HEK293 (cell line): ENCODE measurements around the gene C9orf78.
A peak's percentile ranks its signal among the peaks of the same experiment; 100 is the strongest.

Experiments
- CTCF ChIA-PET: fragments of 350-600 bp; formaldehyde crosslinking; extraction: SDS; loops from one replicate; lab custom pipeline; 2021; ENCODE audit warnings: antibody characterized with exemption; lab: Yijun Ruan, JAX
- POLR2A ChIA-PET: fragments of 300-600 bp; formaldehyde crosslinking; extraction: SDS; loops from one replicate; lab custom pipeline; 2020; ENCODE audit warnings: antibody characterized with exemption, inconsistent platforms; lab: Yijun Ruan, JAX
- H3K27ac ChIP-seq: fragments of 200-500 bp; sonication (Bioruptor generic); 2 replicates; pipeline ENCODE4 v1.5.1; 2014; ENCODE audit warnings: low read depth, low read length, control low read depth, inconsistent platforms; ENCODE audit errors: extremely low read depth
- H3K36me3 ChIP-seq, 2 experiments: fragments of 200-500 bp in 1 of 2; sonication (Bioruptor generic) in 1 of 2; 1 replicate in 1 of 2; 2 replicates in 1 of 2; pipeline ENCODE4 v1.5.1; 2014 to 2017; ENCODE audit warnings: inconsistent platforms in 2 of 2, low read length in 2 of 2; ENCODE audit not compliant: control insufficient read depth in 2 of 2, insufficient read depth in 1 of 2
- H3K4me1 ChIP-seq: fragments of 200-500 bp; sonication (Bioruptor generic); 2 replicates; pipeline ENCODE4 v1.5.1; 2014; ENCODE audit warnings: mild to moderate bottlenecking, low read length, inconsistent platforms; ENCODE audit not compliant: control insufficient read depth, insufficient read depth
- H3K4me3 ChIP-seq: 2 replicates; pipeline ENCODE4 v1.5.1; 2011; ENCODE audit warnings: low read depth, mild to moderate bottlenecking, control low read depth, low read length, moderate library complexity
- H3K9me3 ChIP-seq: fragments of 200-500 bp; sonication (Bioruptor generic); 2 replicates; pipeline ENCODE4 v1.5.1; 2014; ENCODE audit warnings: low read depth, low read length, inconsistent platforms; ENCODE audit not compliant: control insufficient read depth, insufficient read depth
- FEZF1 ChIP-seq: fragments of 450-650 bp; formaldehyde crosslinking; IDR thresholded peaks from 2 replicates; pipeline ENCODE4 v1.5.1; 2016; ENCODE audit warnings: missing biosample characterization, missing genetic modification characterization
- GLIS1 ChIP-seq: fragments of 450-650 bp; formaldehyde crosslinking; IDR thresholded peaks from 2 replicates; pipeline ENCODE4 v1.5.1; 2016; ENCODE audit warnings: missing biosample characterization, missing genetic modification characterization
- SALL2 ChIP-seq: fragments of 450-650 bp; formaldehyde crosslinking; IDR thresholded peaks from 2 replicates; pipeline ENCODE4 v1.5.0; 2017; ENCODE audit warnings: missing biosample characterization, mild to moderate bottlenecking, missing genetic modification characterization, borderline replicate concordance
- ZBTB44 ChIP-seq: fragments of 450-650 bp; IDR thresholded peaks from 2 replicates; pipeline ENCODE4 v1.5.1; 2018; ENCODE audit warnings: missing biosample characterization, mild to moderate bottlenecking, missing genetic modification characterization
- ZBTB48 ChIP-seq: fragments of 450-650 bp; formaldehyde crosslinking; IDR thresholded peaks from 2 replicates; pipeline ENCODE4 v1.5.1; 2016; ENCODE audit warnings: missing biosample characterization, missing genetic modification characterization
- ZEB2 ChIP-seq: fragments of 450-650 bp; formaldehyde crosslinking; IDR thresholded peaks from 2 replicates; pipeline ENCODE4 v1.5.1; 2016; ENCODE audit warnings: missing biosample characterization, missing genetic modification characterization
- ZFHX2 ChIP-seq: fragments of 450-650 bp; formaldehyde crosslinking; conservative IDR thresholded peaks from 2 replicates; pipeline ENCODE4 v1.5.1; 2016; ENCODE audit warnings: missing biosample characterization, missing genetic modification characterization
- ZIC2 ChIP-seq: fragments of 450-650 bp; formaldehyde crosslinking; IDR thresholded peaks from 2 replicates; pipeline ENCODE4 v1.5.1; 2016; ENCODE audit warnings: missing biosample characterization, missing genetic modification characterization
- ZNF112 ChIP-seq: fragments of 450-650 bp; formaldehyde crosslinking; IDR thresholded peaks from 2 replicates; pipeline ENCODE4 v1.5.0; 2017; ENCODE audit warnings: missing biosample characterization, missing genetic modification characterization
- ZNF133 ChIP-seq: fragments of 450-650 bp; formaldehyde crosslinking; IDR thresholded peaks from 2 replicates; pipeline ENCODE4 v1.5.1; 2016; ENCODE audit warnings: missing biosample characterization, missing genetic modification characterization
- ZNF24 ChIP-seq: fragments of 450-650 bp; formaldehyde crosslinking; IDR thresholded peaks from 2 replicates; pipeline ENCODE4 v1.5.1; 2016; ENCODE audit warnings: missing biosample characterization, missing genetic modification characterization
- ZNF292 ChIP-seq: fragments of 450-650 bp; formaldehyde crosslinking; IDR thresholded peaks from 2 replicates; pipeline ENCODE4 v1.5.1; 2016; ENCODE audit warnings: low read depth, missing biosample characterization, missing genetic modification characterization, borderline replicate concordance
- ZNF548 ChIP-seq: fragments of 450-650 bp; formaldehyde crosslinking; IDR thresholded peaks from 2 replicates; pipeline ENCODE4 v1.5.1; 2016; ENCODE audit warnings: missing biosample characterization, missing genetic modification characterization
- ZNF639 ChIP-seq: fragments of 450-650 bp; formaldehyde crosslinking; IDR thresholded peaks from 2 replicates; pipeline ENCODE4 v1.5.1; 2016; ENCODE audit warnings: missing biosample characterization, missing genetic modification characterization
- ZNF645 ChIP-seq: fragments of 450-650 bp; formaldehyde crosslinking; IDR thresholded peaks from 2 replicates; pipeline ENCODE4; 2016; ENCODE audit warnings: missing biosample characterization, missing genetic modification characterization
- ZXDB ChIP-seq: fragments of 450-650 bp; formaldehyde crosslinking; IDR thresholded peaks from 2 replicates; pipeline ENCODE4 v1.5.1; 2016; ENCODE audit warnings: missing biosample characterization, missing genetic modification characterization
- TF ChIP-seq, protein P1 (sequence below): fragments of 450-650 bp; formaldehyde crosslinking; IDR thresholded peaks from 2 replicates; pipeline ENCODE4 v1.5.1; 2016; ENCODE audit warnings: missing biosample characterization, missing genetic modification characterization
- TF ChIP-seq, protein P2 (sequence below): fragments of 450-650 bp; formaldehyde crosslinking; IDR thresholded peaks from 2 replicates; pipeline ENCODE4 v1.5.1; 2017; ENCODE audit warnings: missing biosample characterization, missing genetic modification characterization
- TF ChIP-seq, protein P3 (sequence below): fragments of 450-650 bp; formaldehyde crosslinking; IDR thresholded peaks from 2 replicates; pipeline ENCODE4 v1.5.1; 2016; ENCODE audit warnings: missing biosample characterization, missing genetic modification characterization
- TF ChIP-seq, protein P4 (sequence below): fragments of 450-650 bp; formaldehyde crosslinking; IDR thresholded peaks from 2 replicates; pipeline ENCODE4 v1.5.1; 2016; ENCODE audit warnings: missing biosample characterization, missing genetic modification characterization, borderline replicate concordance
- TF ChIP-seq, protein P5 (sequence below): fragments of 450-650 bp; formaldehyde crosslinking; IDR thresholded peaks from 2 replicates; pipeline ENCODE4 v1.5.1; 2017; ENCODE audit warnings: missing biosample characterization, missing genetic modification characterization

The C9orf78 gene, protein sequence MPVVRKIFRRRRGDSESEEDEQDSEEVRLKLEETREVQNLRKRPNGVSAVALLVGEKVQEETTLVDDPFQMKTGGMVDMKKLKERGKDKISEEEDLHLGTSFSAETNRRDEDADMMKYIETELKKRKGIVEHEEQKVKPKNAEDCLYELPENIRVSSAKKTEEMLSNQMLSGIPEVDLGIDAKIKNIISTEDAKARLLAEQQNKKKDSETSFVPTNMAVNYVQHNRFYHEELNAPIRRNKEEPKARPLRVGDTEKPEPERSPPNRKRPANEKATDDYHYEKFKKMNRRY

GRCh38 chr9:129835128-129835859, at the start of gene C9orf78, which contains the start of gene USP20:
Gene C9orf78 (minus strand): TSS chr9:129835275. CDS start chr9:129835221, 54 bp downstream.
Gene USP20 (plus strand): TSS chr9:129835458. CDS start chr9:129852556, 17,098 bp downstream.
- ChIA-PET CTCF (interaction anchor here (0.8 to 1.3 kb wide), 3 partner anchors 18 to 272 kb away, joined by 3 to 4 read pairs (median 3); no protein-coding TSS in a partner anchor), POLR2A (interaction anchor here (0.5 to 3.5 kb wide), 15 partner anchors 12 to 315 kb away, joined by 3 to 36 read pairs (median 3); partner anchors contain the start of genes FNBP1, NTMT1, TOR1A and TOR1B)
- H3K27ac ChIP-seq, result peak within 1 kb of the TSS; percentile 4; the same call in 1 of the 2 replicates
- H3K4me1 ChIP-seq, result peaks cover 4% of the 10 kb centered on the region; the same call in 1 of the 2 replicates
- peaks cover 12 to 32% of the 10 kb centered on the region in 2 experiments for H3K36me3 ChIP-seq
- peak within 1 kb of the TSS; percentile 63 for H3K4me3 ChIP-seq
- H3K9me3 ChIP-seq, result no peaks in the 10 kb centered on the region
- TF ChIP-seq ZBTB44 (no peak), ZEB2 (tag by site-specific recombination) (peak; percentile 59; the same call in 1 of the 2 replicates), ZBTB48 (tag by site-specific recombination) (no peak), ZNF24 (tag by site-specific recombination) (no peak), GLIS1 (peak; percentile 98), ZNF133 (tag by site-specific recombination) (no peak), ZNF548 (tag by site-specific recombination) (no peak), ZIC2 (tag by site-specific recombination) (peak; percentile 38; the same call in 1 of the 2 replicates), ZNF112 (tag by site-specific recombination) (no peak), SALL2 (no peak), ZNF292 (tag by site-specific recombination) (no peak), ZNF645 (tag by site-specific recombination) (no peak), ZFHX2 (0 out of 2 replicates have a peak, but pooled peaks have one; percentile 17), FEZF1 (tag by site-specific recombination) (no peak), ZXDB (tag by site-specific recombination) (peak; percentile 54; the same call in 1 of the 2 replicates), ZNF639 (tag by site-specific recombination) (no peak)
- TF ChIP-seq, protein P1, sequence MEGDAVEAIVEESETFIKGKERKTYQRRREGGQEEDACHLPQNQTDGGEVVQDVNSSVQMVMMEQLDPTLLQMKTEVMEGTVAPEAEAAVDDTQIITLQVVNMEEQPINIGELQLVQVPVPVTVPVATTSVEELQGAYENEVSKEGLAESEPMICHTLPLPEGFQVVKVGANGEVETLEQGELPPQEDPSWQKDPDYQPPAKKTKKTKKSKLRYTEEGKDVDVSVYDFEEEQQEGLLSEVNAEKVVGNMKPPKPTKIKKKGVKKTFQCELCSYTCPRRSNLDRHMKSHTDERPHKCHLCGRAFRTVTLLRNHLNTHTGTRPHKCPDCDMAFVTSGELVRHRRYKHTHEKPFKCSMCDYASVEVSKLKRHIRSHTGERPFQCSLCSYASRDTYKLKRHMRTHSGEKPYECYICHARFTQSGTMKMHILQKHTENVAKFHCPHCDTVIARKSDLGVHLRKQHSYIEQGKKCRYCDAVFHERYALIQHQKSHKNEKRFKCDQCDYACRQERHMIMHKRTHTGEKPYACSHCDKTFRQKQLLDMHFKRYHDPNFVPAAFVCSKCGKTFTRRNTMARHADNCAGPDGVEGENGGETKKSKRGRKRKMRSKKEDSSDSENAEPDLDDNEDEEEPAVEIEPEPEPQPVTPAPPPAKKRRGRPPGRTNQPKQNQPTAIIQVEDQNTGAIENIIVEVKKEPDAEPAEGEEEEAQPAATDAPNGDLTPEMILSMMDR (tag by site-specific recombination), result peak; percentile 35; the same call in 1 of the 2 replicates
- TF ChIP-seq, protein P2, sequence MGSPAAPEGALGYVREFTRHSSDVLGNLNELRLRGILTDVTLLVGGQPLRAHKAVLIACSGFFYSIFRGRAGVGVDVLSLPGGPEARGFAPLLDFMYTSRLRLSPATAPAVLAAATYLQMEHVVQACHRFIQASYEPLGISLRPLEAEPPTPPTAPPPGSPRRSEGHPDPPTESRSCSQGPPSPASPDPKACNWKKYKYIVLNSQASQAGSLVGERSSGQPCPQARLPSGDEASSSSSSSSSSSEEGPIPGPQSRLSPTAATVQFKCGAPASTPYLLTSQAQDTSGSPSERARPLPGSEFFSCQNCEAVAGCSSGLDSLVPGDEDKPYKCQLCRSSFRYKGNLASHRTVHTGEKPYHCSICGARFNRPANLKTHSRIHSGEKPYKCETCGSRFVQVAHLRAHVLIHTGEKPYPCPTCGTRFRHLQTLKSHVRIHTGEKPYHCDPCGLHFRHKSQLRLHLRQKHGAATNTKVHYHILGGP, result no peak
- TF ChIP-seq, protein P3, sequence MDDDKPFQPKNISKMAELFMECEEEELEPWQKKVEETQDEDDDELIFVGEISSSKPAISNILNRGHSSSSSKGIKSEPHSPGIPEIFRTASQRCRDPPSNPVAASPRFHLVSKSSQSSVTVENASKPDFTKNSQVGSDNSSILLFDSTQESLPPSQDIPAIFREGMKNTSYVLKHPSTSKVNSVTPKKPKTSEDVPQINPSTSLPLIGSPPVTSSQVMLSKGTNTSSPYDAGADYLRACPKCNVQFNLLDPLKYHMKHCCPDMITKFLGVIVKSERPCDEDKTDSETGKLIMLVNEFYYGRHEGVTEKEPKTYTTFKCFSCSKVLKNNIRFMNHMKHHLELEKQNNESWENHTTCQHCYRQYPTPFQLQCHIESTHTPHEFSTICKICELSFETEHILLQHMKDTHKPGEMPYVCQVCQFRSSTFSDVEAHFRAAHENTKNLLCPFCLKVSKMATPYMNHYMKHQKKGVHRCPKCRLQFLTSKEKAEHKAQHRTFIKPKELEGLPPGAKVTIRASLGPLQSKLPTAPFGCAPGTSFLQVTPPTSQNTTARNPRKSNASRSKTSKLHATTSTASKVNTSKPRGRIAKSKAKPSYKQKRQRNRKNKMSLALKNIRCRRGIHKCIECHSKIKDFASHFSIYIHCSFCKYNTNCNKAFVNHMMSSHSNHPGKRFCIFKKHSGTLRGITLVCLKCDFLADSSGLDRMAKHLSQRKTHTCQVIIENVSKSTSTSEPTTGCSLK, result no peak
- TF ChIP-seq, protein P4, sequence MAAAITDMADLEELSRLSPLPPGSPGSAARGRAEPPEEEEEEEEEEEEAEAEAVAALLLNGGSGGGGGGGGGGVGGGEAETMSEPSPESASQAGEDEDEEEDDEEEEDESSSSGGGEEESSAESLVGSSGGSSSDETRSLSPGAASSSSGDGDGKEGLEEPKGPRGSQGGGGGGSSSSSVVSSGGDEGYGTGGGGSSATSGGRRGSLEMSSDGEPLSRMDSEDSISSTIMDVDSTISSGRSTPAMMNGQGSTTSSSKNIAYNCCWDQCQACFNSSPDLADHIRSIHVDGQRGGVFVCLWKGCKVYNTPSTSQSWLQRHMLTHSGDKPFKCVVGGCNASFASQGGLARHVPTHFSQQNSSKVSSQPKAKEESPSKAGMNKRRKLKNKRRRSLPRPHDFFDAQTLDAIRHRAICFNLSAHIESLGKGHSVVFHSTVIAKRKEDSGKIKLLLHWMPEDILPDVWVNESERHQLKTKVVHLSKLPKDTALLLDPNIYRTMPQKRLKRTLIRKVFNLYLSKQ (tag by site-specific recombination), result no peak
- TF ChIP-seq, protein P5, sequence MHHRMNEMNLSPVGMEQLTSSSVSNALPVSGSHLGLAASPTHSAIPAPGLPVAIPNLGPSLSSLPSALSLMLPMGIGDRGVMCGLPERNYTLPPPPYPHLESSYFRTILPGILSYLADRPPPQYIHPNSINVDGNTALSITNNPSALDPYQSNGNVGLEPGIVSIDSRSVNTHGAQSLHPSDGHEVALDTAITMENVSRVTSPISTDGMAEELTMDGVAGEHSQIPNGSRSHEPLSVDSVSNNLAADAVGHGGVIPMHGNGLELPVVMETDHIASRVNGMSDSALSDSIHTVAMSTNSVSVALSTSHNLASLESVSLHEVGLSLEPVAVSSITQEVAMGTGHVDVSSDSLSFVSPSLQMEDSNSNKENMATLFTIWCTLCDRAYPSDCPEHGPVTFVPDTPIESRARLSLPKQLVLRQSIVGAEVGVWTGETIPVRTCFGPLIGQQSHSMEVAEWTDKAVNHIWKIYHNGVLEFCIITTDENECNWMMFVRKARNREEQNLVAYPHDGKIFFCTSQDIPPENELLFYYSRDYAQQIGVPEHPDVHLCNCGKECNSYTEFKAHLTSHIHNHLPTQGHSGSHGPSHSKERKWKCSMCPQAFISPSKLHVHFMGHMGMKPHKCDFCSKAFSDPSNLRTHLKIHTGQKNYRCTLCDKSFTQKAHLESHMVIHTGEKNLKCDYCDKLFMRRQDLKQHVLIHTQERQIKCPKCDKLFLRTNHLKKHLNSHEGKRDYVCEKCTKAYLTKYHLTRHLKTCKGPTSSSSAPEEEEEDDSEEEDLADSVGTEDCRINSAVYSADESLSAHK (tag by site-specific recombination), result no peak
